HG02885 (cell line): ENCODE results near the gene EMCN.
A peak's percentile ranks its signal among the peaks of the same experiment; 100 is the strongest.
"Not testable (repeated sequence)": the region's sequence is repeated elsewhere in the genome, so short reads cannot be mapped to it uniquely, and the experiment has no call there.

Experiments used
- ATAC-seq: cut with Tn5 transposase; IDR thresholded peaks from one replicate; pipeline ENCODE4 v1.9.1; 2021; ENCODE audit warnings: mild to moderate bottlenecking; ENCODE audit not compliant: unreplicated experiment, poor library complexity

EMCN gene

DNA sequence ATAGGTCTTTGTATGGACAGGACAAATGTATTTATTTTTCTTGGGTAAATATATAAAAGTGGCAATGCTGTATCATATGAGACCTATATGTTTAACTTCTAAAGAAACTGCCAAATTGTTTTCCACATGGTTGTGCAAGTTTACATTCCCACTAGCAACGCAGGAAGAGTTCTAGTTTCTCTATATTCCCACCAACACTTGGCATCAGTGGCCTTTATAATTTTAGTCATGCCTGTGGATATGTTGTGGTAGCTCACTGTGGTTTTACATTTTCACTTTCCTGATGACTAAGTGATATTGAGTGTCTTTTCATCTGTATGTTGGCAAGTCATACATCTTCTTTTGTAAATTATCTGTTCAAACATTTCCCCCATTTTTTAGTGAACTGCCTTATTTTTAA, 126.0 kb downstream of the EMCN start:
- ATAC-seq: no peak

GRCh38 chr4:100391086-100391485, 126.7 kb downstream of the EMCN start:
- ATAC-seq: no peak

DNA sequence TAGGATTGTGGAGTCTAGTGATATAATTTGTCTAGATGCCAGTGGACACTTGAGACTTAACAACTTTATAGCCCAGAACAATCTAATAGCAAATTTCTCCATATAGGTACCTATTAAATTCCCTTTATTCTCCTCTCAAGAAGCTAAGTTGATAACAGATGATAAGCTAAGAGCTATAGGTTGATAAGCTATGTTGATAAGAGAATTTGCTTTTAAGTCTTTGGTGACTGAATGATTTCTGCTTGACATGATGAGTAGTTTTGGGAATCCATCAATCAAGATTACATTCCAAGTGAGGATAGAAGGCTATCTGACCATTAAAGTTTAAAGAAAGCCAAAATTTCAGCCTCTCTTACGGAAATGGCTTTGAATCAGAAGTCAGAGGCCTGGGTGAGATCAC, 131.6 kb downstream of the EMCN start:
- ATAC-seq: no peak

DNA sequence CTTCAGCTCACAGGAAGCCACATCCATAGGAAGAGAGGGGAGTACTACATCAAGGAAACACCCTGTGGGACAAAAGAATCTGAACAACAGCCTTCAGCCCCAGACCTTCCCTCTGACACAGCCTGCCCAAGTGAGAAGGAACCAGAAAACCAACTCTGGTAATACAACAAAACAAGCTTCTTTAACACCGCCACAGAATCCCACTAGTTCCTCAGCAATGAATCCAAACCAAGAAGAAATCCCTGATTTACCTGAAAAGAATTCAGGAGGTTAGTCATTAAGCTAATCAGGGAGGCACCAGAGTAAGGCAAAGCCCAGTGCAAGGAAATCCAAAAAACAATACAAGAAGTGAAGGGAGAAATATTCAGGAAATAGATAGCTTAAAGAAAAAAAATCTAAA, 137.4 kb downstream of the EMCN start:
- not testable (repeated sequence) for ATAC-seq

- ATAC-seq: no peak
Measured at GRCh38 chr4:100379583-100380105, 138.2 kb downstream of the EMCN start.

- no peak for ATAC-seq
Measured at GRCh38 chr4:100372432-100372831, 145.4 kb downstream of the EMCN start.

DNA sequence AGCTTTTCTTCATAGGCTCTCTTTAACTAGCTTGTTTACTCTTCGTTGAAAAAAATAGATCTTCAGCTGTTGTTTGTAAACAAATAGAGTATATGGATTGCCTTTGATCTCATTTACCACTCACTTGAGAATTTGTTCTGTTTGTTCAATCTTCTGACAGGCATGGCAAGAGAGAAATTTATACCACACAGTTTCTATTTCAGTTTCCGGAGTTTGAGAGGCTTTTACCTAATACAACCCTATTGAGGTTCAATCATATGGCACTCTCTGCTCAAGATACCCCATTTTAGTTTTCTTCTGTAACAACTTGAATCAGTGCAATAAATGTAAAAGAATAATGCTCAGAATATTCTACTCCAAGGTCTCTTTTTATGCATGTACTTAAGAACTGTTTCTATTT, 148.0 kb downstream of the EMCN start:
- ATAC-seq: peak; percentile 39

- no peak for ATAC-seq
Measured at GRCh38 chr4:100367451-100367850, 150.4 kb downstream of the EMCN start.

- peak; percentile 46 for ATAC-seq
Measured at GRCh38 chr4:100366213-100366612, 151.6 kb downstream of the EMCN start.

DNA sequence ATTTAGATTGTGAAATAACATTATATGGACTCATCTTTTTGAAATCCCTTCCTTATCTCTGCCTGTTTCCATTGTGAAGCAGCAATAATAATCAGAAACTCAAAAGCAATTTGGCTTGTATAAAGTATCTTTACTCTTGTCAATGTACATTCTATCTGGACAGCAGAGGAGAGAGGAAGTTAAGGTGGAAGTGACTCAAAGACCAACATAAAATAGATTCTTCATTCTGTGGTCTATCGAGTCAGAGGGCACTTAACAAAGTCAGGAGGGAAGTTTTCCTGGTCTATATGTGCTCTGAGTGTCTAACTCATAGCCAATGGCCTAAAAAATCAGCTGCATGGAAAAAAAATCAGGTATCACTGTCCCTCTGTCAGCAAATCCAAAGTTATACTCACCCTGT, 155.5 kb downstream of the EMCN start:
- ATAC-seq: no peak

- ATAC-seq: no peak
Measured at GRCh38 chr4:100361336-100361735, 156.5 kb downstream of the EMCN start.

DNA sequence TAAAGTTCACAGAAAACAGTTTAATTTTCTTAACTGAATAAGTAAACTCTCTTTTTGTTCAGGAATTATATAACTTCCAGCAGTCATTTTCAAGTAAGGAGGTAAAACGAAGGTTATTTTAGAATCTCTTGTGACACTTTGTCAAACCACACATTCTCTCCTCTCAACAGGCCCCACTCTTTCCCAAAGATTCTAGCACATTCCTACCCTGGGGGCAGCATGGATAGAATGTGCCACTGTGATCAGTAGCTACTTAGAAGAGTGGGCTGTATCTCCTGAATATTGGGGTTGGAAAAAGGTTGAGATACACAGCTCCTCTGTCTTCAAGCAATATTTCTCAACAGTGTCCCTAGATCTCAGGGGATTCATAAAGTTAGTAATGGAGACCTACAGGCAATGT, 157.6 kb downstream of the EMCN start:
- ATAC-seq: no peak

- no peak for ATAC-seq
Measured at GRCh38 chr4:100359441-100359840, 158.4 kb downstream of the EMCN start.

DNA sequence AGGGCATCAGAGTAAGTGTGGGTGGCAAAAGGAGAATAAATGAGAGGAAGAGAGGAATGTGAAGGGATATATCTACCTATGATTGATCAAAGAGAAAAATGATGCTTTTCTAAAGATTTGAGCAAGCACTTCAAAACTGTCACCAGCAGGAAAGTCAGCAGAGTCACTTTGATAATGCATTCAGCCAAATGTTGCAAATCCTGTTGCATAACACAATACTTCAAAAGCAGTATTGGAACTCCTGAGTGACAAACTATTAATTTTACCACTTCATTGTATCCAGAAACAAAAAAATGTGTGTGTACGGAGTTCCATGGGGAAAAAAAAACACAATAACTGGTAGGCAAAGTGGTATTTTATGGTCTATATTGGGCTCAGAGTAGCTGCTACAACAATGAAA, 160.3 kb downstream of the EMCN start:
- ATAC-seq: no peak

DNA sequence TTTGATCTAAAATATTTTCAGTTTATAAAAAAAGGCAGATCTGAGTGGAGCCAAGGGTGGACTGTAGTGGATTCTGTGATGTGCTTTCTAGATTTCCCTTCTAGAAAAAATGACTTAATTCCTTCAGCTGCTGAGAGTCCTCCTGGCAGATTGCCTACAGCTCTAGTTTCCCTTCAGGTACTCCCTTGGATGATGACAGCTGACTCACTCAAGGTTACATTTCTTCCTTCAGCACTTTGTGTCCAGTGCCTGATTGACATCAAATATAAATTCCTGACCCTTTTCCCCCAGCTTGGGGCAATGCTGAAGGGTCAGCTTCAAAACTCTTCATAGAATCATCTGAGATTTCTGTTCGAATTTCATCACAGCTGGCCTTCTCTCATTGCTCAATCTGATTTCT, 161.7 kb downstream of the EMCN start:
- ATAC-seq: no peak

- not testable (repeated sequence) for ATAC-seq
Measured at GRCh38 chr4:100352352-100352751, 165.5 kb downstream of the EMCN start.

GRCh38 chr4:100348473-100348872, 169.3 kb downstream of the EMCN start:
- no peak for ATAC-seq

DNA sequence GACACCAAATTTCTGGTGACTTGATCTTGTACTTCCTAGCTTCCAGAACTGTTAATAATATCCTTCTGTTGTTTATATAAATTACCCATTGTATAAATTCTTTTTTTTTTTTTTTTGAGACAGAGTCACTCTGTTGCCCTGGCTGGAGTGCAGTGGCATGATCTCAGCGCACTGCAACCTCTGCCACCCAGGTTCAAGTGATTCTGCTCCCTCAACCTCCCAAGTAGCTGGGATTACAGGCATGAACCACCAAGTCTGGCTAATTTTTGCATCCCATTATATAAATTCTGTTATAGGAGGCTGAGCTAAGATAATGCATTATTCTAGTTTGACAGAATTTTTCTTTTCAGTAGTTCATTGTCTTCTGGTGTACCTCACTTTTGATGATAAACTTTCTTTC, 170.6 kb downstream of the EMCN start:
- no peak for ATAC-seq

GRCh38 chr4:100345585-100345984, 172.2 kb downstream of the EMCN start:
- ATAC-seq: no peak
